Upper lobe of left lung (tissue), 4 donors: ENCODE data around the gene MR1.

Experiments
- CTCF ChIP-seq, 6 experiments: fragments of 450-650 bp in 4 of 6; fragments of 200-600 bp in 2 of 6; sonication (generic) in 2 of 6; IDR thresholded peaks; one replicate each; pipeline ENCODE4 v1.5.1; 2016 to 2019; ENCODE audit warnings: antibody characterized with exemption in 6 of 6
- EP300 ChIP-seq, 4 donors: sonication (generic); formaldehyde crosslinking; IDR thresholded peaks; one replicate each; pipeline ENCODE4 v1.5.1; 2017; ENCODE audit warnings: antibody characterized with exemption in 4 of 4, control low read depth in 2 of 4
- POLR2A ChIP-seq, 4 donors: fragments of 450-650 bp; IDR thresholded peaks; one replicate each; pipeline ENCODE4 v1.5.1; 2016 to 2017; ENCODE audit warnings: antibody characterized with exemption in 4 of 4, mild to moderate bottlenecking in 2 of 4
- POLR2AphosphoS5 ChIP-seq, 2 donors: sonication (generic); formaldehyde crosslinking; IDR thresholded peaks; one replicate each; pipeline ENCODE4 v1.5.1; 2017; ENCODE audit warnings: antibody characterized with exemption in 2 of 2

GRCh38 chr1:181097242-181097641 lies 63.5 kb downstream of the MR1 start:
- no peak for TF ChIP-seq POLR2AphosphoS5 (IDR thresholded peaks at IDR 0.05)
- TF ChIP-seq CTCF (IDR thresholded peaks at IDR 0.05), result no peak
- no peak for TF ChIP-seq POLR2A (IDR thresholded peaks at IDR 0.05)
- no peak for TF ChIP-seq EP300 (IDR thresholded peaks at IDR 0.05)
